Activated CD8-positive, alpha-beta memory T cell treated with anti-CD3 and anti-CD28 coated beads for 48 hours (primary cell): Measurements from ENCODE around the gene BABAM2.
A peak's percentile ranks its signal among the peaks of the same experiment; 100 is the strongest.
"Not testable (repeated sequence)": the region's sequence is repeated elsewhere in the genome, so short reads cannot be mapped to it uniquely, and the experiment has no call there.

Experiments
- DNase-seq, 3 experiments: peaks; one replicate each; pipeline ENCODE4 v3.0.0-alpha.2; 2020; ENCODE audit warnings: low read depth in 2 of 3, low spot score in 2 of 3

BABAM2 gene

DNA sequence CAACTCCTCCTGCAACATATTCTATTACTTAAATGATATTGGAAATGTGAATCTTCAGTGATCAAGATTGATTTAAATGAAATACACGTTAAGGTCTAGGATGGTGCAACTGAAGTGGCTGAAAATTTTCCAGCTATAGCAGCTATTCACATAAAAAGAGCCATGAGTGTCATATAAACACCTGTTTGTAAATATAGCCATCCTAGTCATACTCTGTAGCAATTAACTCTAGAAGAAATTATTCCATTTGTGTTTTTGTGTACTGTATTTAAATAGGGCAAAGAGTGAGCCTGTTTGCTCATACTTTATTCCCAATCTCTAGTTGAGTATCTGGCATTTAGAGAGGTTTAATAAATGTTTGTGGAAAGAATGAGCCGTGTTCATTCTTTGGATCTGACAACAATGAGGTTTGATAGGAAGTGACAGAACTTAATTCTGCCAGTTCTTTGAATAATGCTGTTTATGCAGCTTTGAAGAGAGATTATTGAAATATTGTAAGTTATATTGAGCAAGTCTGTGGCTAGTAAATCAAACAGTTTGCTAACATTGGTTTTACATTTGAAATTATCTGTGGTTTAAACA, 49.7 kb downstream of the BABAM2 start:
- DNase-seq = no peak

DNA sequence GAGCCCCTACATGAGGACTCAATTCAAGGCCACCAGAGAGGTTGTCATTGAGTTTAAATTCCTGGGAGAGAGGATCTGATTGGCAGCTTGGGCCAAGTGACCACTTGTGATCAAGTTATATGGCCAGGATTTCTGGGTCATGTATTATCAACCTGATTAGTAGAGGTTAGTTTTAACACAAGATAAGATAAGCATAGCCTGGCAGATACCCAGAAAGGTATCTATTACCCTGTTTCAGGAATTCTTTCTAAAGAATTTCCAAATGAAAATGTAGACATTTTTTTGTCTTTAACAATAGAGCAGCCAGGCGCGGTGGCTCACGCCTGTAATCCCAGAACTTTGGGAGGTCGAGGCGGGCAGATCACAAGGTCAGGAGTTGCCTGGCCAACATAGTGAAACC, 50.5 kb downstream of the BABAM2 start:
- no peak for DNase-seq

DNA sequence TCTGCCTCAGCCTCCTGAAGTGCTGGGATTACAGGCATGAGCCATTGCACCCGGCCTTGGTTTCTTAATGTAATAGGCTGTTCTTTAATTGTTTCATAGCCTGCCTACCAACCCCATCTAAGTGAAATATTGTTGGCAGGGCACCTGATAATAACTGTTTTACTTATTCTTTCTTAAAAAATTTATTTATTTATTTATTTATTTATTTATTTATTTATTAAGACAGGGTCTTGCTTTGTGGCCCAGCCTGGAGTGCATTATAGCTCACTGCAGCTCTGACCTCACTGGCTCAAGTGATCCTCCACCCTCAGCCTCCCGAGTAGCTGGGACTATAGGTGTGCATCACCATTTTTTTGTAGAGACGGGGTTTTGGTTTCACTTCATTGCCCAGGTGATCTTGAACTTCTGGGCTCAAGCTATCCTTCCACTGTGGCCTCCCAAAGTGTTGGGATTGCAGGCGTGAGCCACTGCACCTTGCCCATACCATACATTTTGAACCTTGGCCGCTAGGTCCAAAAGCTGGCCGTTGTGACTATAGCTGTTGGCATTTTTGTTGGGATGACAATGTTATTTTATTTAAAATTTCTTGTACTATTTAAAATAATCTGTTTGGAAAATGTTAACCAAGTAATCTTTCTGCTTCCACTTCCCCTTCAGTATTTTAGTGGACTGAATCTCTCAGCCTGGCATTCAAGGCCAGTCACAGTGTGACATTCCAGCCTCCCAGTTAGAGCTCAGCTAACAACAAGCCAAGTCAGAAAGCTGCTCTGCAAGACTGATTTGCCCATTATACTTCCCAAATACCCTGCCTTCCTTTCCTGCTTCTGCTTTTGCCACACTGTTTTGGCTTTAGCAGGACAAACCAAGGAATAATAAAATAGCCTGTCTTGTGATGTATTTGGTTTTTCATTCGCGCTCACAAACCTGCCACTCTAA, 52.4 kb downstream of the BABAM2 start:
- DNase-seq = no peak

DNA sequence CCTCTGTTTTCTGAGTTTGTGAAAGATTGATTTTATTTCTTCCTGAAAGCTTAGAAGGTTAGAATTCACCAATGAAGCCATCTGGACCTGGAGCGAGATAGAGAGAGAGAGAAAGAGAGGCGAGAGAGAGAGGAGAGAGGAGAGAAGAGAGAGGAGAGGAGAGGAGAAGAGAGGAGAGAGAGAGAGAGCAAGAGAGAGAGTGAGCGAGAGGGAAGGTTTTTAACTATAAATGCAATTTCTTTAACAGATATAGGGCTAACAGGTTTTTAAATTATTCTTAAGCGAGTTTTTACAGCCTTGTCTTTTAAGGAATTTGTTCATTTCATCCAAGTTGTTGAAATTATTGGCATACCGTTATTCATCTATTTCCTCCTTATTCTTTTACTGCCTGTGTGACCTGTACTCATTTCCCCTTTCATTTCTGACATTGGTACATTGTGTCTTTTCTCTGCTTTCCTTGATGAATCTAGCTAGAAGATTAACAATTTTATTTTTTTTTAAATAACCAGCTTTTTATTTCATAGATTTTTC, 56.1 kb downstream of the BABAM2 start:
- no peak for DNase-seq

DNA sequence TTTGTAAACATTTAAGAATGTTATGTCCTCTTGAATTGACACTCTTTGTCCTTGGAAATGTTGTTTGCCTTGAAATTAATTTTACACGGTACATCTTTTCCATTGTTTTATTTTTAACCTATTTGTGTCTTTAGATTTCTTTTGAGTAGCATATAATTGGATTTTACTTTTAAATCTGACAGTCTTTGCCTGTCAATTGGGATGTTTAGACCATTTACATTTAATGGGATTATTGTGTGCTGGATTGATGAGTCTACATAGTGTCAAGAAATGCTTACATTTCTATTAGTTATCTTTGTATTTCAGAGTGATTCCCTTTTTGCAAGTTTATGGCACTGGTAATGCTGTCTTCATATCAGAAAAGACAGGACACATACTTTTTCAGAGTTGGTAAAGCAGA, 61.5 kb downstream of the BABAM2 start:
- no peak for DNase-seq

DNA sequence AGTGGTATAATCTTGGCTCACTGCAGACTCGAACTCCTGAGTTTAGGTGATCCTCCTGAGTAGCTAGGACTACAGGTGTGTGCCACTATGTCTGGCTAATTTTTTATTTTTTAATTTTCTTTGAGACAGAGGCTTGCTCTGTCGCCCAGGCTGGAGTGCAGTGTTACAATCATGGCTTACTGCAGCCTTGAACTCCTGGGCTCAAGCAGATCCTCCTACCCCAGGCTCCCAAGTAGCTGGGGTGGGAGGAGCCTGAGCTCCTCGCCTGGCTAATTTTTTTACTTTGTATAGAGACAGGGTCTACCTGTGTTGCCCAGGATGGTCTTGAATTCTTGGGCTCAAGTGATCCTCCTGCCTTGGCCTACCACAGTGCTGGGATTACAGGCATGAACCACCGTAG, 62.5 kb downstream of the BABAM2 start:
- no peak for DNase-seq

DNA sequence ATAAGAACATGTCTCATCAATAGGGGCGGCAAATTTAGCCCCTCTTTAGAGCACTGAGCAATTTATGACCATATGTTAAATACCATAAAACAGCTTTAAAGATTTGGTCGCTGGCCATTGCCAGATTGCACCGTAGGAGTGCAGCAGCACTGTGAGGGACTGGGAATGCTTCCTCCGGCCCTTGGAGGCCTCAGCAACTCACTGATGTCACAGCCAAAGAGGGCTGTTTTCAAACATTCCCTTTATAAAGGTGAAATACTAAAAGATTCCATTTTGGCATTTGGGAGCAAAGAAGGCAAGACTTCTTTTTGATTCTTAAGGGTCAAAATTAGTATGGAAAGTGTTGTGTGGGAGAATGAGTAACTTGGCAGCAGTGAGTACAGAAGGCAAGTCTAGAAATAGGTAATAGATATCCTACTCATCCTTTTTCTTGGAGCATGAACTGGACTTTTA, 63.7 kb downstream of the BABAM2 start:
- DNase-seq = no peak

DNA sequence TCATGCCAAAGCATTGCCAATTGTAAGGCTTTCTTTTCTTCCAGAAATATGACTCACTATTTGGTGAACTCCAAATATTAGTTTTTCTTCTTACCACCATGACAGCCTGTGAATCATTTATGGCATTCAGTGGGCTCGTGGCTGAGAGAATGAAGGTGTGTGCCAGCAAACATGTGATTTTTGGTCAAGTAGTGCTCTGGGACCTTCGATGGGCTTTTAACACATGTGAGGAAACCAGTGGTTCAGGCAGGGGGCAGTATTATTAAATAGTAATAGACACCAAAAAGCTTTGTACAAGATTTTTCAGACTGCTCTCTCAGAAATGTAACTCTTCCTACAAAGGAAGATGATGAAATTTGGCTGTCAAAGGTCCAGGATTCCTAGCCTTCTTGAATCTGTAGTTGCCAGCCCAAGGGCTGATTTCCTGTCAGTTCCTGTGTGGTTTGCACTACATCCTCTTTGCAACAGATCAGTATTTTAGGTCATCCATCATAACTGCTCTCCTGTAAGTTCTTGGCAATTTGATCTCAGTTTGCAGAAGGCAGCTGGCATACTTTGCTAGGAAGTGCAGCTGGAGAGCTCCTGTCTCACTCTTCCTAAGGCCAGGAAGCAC, 64.3 kb downstream of the BABAM2 start:
- peak in 1 of 3 experiments; percentile 9 for DNase-seq

DNA sequence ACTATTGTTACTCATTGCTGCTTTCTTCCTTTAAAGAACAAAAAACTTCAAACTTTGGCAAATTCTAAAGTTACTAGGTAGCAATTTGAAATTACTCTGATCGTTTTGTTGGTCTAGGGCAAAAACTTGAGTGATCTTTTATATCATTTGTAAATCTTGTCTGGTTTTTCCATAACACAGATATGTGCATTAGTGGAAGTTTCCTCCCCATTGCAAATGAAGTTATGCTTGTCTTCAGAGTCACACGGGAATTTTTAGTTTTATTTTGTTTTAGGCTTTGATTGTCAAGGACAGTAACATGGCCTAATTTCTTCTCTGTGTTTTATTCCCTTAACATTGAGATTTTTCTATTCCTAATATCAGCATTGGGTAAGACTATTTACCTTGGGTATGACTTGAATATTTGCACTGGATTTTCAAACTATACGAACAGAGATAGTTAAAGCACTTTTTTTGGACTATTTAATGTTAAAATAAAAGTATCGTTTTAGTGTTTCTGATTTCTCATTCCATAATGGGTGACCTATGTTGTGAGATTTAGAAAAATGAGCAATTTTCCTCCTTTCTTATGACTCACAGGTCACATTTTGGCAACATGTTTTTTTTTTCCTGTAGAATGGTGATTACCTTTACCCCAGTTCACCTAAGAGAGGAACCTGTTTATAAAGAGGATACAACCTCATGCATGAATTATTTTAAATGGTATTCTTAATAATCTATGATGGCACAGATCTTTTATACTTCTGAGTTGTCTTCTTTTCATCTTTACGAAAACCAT, 65.0 kb downstream of the BABAM2 start:
- no peak for DNase-seq

DNA sequence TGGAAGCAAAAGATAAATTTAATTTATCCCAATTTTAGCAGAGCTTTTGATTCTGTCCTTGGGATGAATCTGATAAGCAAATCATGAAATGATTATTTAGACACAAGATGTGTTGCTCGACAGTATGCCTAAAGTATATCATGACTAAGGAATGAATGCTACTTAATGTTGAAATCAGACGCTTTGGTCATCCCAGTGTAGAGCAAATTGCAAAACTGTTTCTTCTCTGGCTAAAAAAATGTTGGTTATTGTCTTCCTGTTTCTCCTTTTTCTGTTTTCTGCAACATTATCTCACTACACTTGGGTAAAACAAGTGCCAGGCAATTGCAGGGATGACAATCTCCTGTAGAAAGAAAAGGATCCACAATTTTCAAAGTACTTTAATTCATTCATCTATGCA, 66.4 kb downstream of the BABAM2 start:
- DNase-seq = no peak

DNA sequence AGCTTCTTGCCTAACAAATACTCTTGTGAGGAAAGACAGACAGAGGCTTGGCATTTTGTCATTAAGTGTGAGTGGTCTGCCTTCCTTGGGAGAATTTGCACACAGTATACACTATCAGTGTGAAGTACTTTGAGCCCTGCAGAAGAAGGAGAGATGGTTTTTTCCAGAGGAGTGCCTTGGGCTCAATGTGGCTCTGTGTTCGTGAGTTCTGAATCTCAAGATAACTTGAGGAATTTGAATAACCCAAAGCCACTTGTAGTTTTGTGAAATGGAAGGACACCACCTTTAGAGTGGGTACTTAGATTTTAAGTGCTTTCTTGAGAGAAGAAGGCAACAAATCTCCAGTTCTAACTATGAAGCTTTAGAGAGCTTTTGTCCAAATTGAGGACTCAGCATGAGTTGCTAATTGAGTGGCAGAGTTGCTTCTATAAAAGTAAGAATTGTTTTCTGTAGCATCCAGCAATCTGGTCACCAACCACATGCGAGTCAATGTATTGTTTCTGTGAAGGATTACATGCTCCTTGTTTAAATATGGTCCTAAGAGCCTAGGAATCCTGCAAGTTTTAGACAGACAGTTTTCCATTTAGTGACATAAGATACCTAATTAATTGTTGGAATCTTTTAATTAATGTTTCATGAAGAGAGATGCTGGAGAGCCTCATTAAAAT, 68.3 kb downstream of the BABAM2 start:
- no peak for DNase-seq

DNA sequence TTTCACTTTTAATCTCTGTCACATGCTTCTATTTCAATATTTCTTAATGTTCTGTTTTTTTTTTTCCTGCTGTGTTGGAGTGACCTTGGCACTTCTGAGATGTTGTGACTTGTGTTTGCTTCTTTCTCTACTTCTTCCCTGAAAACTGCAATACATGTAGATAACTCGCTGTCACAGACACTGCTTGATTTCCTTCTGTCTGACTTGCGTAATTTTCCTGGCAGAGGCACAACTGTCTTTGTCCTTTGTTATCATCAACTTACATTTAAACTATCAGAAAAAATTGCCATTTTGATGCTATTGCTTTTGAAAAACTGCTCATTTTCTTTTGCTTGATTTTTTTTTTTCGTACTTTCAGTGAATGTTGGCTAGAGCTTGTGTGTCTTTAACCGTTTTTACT, 69.0 kb downstream of the BABAM2 start:
- no peak for DNase-seq

DNA sequence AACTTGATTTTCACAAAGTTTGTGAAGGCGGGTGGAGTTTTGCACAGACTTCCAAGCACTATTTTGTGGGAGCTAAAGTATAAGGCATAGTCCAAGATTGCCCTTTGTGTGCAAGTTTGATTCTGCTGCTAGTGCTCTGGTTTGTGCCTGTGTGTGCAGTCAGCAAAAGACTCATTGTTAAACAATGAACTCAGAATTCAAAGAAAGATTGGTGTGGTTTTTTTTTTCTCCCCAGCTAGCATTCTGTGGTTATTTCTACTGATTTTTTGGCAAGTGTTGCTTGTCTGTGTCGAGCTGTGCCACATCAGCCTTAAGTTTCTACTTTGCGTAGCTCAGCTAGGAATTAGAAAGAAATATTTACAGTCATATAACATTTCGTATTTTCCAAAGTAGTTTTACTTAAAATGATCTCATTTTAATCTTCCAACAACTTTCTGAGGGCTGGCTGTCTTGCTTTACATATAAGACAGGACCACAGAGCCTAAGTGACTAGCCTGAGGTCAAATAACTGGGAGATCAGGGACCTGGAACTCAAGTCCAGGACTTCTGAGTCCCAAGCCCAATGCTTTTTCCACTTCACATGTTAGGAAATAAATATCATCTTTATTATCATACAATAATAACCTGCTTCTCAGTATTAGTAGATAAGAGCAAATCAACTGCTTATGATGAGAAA, 69.8 kb downstream of the BABAM2 start:
- no peak for DNase-seq

DNA sequence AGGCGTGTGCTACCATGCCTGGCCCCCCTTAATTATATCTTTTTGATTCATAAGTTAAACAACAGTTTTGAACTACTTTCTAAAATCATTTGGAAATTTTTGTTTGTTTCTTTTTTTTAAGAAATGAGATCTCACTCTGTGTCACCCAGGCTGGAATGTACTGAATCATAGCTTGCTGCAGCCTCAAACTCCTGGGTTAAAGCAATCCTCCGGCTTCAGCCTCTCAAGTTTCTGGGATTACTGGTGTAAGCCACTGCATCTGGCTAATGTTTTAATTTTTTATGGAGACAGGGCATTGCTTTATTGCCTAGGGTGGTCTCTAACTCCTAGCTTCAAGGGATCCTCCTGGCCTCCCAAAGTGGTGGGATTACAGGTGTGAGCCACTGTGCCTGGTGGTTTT, 71.5 kb downstream of the BABAM2 start:
- no peak for DNase-seq

DNA sequence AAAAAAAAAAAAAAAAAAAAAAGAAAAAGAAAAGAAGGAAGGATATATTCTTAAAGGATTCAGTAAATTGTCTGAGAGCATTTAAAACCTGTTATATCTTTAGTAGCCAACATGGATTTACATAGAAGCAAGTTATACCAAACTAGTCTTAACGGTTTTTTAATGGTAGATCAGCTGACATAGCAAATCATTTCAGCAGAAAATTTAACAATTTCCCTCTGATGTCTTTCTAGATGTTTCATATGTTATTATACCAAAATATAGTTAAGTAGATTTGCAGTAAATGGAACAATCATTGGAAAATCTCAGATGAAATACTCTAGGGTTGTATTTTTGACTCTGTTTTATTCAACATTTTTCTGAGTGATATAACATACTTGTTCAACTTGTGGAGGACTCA, 72.9 kb downstream of the BABAM2 start:
- DNase-seq = no peak

DNA sequence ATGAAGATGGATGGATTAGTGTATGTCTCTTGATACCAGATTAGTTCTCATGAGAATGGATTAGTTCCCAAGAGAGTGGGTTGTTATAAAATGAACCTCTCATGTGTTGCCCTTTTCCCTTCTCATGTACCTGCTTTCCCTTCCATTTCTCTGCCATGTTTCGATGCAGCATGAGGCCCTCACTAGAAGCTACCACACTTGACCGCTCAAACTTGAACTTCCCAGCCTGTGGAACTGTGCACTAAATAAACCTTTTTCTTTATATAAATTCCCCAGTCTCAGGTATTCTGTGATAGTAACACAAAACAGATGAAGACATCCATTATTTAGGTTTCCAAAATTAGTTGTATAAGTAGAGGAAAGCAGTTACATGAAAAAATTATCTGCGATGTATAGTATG, 73.5 kb downstream of the BABAM2 start:
- no peak for DNase-seq

DNA sequence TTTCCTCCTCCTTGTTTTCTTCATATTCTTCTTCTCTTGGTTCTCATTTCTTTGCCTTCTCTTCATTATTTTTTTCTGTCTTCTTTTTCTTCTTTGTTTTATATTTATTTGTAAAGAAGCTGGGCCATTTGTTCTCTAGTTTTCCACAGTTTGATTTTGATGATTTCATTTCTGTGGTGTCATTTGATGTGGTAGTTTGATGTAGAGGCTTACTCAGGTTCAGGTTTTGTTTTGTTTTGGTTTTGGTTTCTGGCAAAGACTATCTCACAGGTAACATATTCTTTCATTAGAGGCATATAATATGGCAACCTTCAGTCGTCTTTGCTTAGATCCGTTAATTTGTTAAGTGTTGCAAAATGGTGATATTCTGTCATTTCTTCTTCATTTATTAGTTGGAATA, 75.3 kb downstream of the BABAM2 start:
- DNase-seq = no peak

DNA sequence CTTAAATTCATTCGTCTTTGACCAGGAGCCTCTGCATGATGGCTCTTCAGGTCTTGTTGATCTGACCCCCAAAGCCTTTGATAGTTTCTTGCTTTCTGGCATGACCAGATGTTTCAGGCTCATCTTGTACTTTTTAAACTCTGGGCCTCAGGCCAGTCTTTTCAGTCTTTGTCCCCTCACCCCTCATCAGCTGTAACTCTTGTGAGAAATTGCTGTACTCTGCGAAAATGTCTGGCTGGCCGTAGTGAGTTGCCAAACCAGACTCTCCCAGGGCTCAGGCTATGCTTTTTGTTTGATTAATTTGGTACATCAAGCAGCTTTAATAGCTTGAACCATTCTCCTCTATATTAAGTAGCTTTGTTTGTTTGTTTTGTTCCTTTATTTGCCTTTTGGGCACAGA, 75.9 kb downstream of the BABAM2 start:
- no peak for DNase-seq

DNA sequence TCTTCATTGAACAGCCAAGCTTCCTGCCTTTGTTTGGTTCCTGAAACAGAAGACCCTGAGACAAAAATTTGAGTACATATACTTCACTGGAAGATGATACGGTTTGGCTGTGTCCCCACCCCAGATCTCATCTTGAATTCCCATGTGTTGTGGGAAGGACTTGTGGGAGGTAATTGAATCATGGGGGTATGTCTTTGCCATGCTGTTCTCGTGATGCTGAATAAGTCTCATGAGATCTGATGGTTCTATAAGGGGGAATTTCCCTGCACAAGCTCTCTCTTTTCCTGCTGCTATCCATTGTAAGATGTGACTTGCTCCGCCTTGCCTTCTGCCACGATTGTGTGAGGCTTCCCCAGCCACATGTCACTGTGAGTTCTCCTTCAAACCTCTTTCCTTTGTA, 76.5 kb downstream of the BABAM2 start:
- no peak for DNase-seq

DNA sequence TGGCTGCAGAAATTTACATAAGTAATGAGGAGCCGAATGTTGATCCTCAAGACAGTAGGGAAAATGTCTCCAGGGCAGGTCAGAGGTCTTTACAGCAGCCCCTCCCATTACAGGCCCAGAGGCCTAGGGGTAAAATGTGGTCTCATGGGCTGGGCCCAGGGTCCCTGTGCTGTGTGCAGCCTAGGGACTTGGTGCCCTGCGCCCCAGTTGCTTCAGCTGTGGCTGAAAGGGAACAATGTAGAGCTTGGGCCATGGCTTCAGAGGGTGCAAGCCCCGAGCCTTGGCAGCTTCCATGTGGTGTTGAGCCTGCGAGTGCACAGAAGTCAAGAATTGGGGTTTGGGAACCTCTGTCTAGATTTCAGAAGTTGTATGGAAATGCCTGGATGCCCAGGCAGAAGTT, 77.5 kb downstream of the BABAM2 start:
- not testable (repeated sequence) for DNase-seq
